ENCODE measurements around the gene RALGAPA1. TPM values are rescaled to one million over a fixed set of nuclear protein-coding genes. Genes with fewer than 3 reads are reported as not detected.

The RALGAPA1 gene
- total RNA-seq, 4 donors from 2014 or later = 81.9 to 113 (median 99.6) TPM

GRCh38 chr14:35515916-35516315 is 293.2 kb downstream of the RALGAPA1 start:
- 33 to 36% methylated on average over 1 of the region's 1 CpG for WGBS, 2 donors
- no peaks in the 10 kb centered on the region for H3K27me3 ChIP-seq
- TF ChIP-seq, protein P1, sequence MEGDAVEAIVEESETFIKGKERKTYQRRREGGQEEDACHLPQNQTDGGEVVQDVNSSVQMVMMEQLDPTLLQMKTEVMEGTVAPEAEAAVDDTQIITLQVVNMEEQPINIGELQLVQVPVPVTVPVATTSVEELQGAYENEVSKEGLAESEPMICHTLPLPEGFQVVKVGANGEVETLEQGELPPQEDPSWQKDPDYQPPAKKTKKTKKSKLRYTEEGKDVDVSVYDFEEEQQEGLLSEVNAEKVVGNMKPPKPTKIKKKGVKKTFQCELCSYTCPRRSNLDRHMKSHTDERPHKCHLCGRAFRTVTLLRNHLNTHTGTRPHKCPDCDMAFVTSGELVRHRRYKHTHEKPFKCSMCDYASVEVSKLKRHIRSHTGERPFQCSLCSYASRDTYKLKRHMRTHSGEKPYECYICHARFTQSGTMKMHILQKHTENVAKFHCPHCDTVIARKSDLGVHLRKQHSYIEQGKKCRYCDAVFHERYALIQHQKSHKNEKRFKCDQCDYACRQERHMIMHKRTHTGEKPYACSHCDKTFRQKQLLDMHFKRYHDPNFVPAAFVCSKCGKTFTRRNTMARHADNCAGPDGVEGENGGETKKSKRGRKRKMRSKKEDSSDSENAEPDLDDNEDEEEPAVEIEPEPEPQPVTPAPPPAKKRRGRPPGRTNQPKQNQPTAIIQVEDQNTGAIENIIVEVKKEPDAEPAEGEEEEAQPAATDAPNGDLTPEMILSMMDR (IDR thresholded peaks at IDR 0.05) = no peak
- TF ChIP-seq EP300 (IDR thresholded peaks at IDR 0.05) (no peak), POLR2A (IDR thresholded peaks at IDR 0.05) (no peak)
- DNase-seq (ENCODE audit: low spot score in 2 of 2) = no peak
- no peaks in the 10 kb centered on the region for H3K9me3 ChIP-seq
- H3K4me1 ChIP-seq = no peaks in the 10 kb centered on the region
- no peak overlapping the region for H3K27ac ChIP-seq
- H3K36me3 ChIP-seq = no peaks in the 10 kb centered on the region
- H3K4me3 ChIP-seq = no peak overlapping the region

DNA sequence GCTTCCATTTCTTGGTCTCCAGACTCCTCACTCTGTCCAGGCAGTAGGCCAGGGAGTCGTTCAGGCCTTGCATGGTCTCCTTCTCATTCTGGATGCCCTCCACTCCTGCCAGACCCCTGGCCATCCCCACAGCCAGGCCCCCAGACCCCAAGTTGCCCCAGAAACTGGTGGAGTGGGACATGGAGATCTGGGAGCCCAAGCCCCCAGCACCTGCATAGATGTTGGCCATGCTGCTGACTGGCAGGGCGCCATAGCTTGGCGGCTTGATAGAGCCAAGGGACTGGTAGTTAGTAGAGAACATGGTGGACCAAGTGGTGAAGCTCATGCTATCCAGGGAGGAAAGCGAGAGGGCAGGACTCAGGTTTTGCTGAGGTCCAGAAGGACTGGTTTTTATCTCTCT is 296.3 kb downstream of the RALGAPA1 start:
- no peaks in the 10 kb centered on the region for H3K27me3 ChIP-seq
- no peaks in the 10 kb centered on the region for H3K9me3 ChIP-seq
- no peak overlapping the region for H3K27ac ChIP-seq
- H3K4me1 ChIP-seq = no peaks in the 10 kb centered on the region
- no peak overlapping the region for H3K4me3 ChIP-seq
- 84 to 93% methylated on average over 4 of the region's 4 CpGs for whole genome bisulfite sequencing, 2 donors
- TF ChIP-seq POLR2A (IDR thresholded peaks at IDR 0.05) (no peak), EP300 (IDR thresholded peaks at IDR 0.05) (no peak)
- TF ChIP-seq, protein P1 (IDR thresholded peaks at IDR 0.05) = no peak
- H3K36me3 ChIP-seq = no peaks in the 10 kb centered on the region
- no peak for DNase-seq (ENCODE audit: low spot score in 2 of 2)

DNA sequence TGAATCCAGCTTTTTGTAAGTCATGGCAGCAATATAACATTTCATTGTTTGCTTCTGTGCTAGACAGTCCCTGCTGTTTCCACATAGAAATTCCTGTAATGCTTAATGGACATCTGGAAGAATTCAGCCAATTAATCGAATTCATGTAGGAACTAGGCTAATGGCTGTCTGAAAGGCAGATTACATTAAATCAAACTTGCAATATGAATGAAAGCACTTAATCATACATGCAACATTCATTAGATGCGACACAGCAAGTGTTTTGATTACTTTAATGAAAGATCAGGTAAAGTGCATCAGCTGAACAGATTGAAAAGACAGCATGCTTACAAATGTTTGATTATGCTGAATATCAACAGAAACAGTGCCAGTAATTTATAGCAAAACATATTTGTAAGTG is 299.2 kb downstream of the RALGAPA1 start:
- Histone ChIP-seq H3K4me3 (no peak overlapping the region), H3K9me3 (no peaks in the 10 kb centered on the region), H3K4me1 (no peaks in the 10 kb centered on the region), H3K36me3 (no peaks in the 10 kb centered on the region), H3K27ac (no peak overlapping the region), H3K27me3 (no peaks in the 10 kb centered on the region)
- no peak for TF ChIP-seq POLR2A (IDR thresholded peaks at IDR 0.05)
- TF ChIP-seq EP300 (IDR thresholded peaks at IDR 0.05) = no peak
- TF ChIP-seq, protein P1 (IDR thresholded peaks at IDR 0.05) = no peak
- no peak for DNase-seq (ENCODE audit: low spot score in 2 of 2)
- 22 to 27% methylated on average over 2 of the region's 2 CpGs for WGBS, 2 donors

- H3K9me3 ChIP-seq = no peaks in the 10 kb centered on the region
- DNase-seq (ENCODE audit: low spot score in 2 of 2) = no peak
These were observed 302.2 kb downstream of the RALGAPA1 start for GRCh38 chr14:35506927-35507326.

DNA sequence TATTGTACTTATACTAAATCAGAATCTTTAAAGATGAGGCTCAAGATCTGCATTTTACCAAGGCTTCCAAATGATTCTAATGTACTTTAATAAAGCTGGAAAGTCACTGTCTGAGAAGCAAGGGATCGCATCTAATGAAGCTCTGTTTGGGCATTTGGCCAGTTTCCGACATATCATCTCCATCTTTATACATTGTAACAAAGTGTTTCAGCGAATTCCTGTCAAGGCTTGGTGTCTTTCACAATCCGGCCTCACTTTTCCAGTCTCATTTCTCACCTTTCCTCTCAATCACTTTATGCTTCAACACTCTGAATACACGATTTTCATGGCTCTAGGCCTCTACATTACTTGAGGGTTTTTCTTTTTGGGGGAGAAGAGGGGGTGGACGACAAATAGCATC is 302.6 kb downstream of the RALGAPA1 start:
- H3K4me3 ChIP-seq = no peak overlapping the region
- H3K9me3 ChIP-seq = no peaks in the 10 kb centered on the region
- no peak for DNase-seq (ENCODE audit: low spot score in 2 of 2)
- 84 to 88% methylated on average over 6 of the region's 6 CpGs for WGBS, 2 donors
- no peak overlapping the region for H3K27ac ChIP-seq
- no peaks in the 10 kb centered on the region for H3K4me1 ChIP-seq
- no peak for TF ChIP-seq POLR2A (IDR thresholded peaks at IDR 0.05)
- TF ChIP-seq, protein P1 (IDR thresholded peaks at IDR 0.05) = no peak
- no peak for TF ChIP-seq EP300 (IDR thresholded peaks at IDR 0.05)
- no peaks in the 10 kb centered on the region for H3K36me3 ChIP-seq
- no peaks in the 10 kb centered on the region for H3K27me3 ChIP-seq

More at GRCh38 chr14:35506927-35507326, 302.2 kb downstream of the RALGAPA1 start:
- H3K4me1 ChIP-seq = no peaks in the 10 kb centered on the region
- H3K36me3 ChIP-seq = no peaks in the 10 kb centered on the region
- TF ChIP-seq, protein P1 (IDR thresholded peaks at IDR 0.05) = no peak
- no peak for TF ChIP-seq POLR2A (IDR thresholded peaks at IDR 0.05)
- TF ChIP-seq EP300 (IDR thresholded peaks at IDR 0.05) = no peak
- H3K27me3 ChIP-seq = no peaks in the 10 kb centered on the region
- H3K27ac ChIP-seq = no peak overlapping the region
- H3K4me3 ChIP-seq = no peak overlapping the region
